ENCODE measurements around the gene ATG4C.
"Not testable (repeated sequence)": the region's sequence is repeated elsewhere in the genome, so short reads cannot be mapped to it uniquely, and the experiment has no call there.

ATG4C gene

GRCh38 chr1:62783736-62784508, at the start of gene ATG4C:
Gene ATG4C, plus strand, starts transcription at chr1:62784132. Its CDS starts 19,655 bp downstream, at chr1:62803787.
- peak; percentile 98 for DNase-seq (ENCODE audit: low read depth)
- H3K4me3 ChIP-seq (ENCODE audit: low read depth, low read length), result peak within 1 kb of the TSS; percentile 91
- no peak for TF ChIP-seq CTCF (IDR thresholded peaks at IDR 0.05; ENCODE audit: control insufficient read depth, extremely low read depth, insufficient read depth)

- no peak for DNase-seq (ENCODE audit: low read depth)
- TF ChIP-seq CTCF (IDR thresholded peaks at IDR 0.05; ENCODE audit: control insufficient read depth, extremely low read depth, insufficient read depth), result no peak
- no peak overlapping the region for H3K4me3 ChIP-seq (ENCODE audit: low read depth, low read length)
Measured at GRCh38 chr1:62735491-62736171, 48.3 kb upstream of the ATG4C start.

- DNase-seq (ENCODE audit: low read depth); H3K4me3 ChIP-seq (ENCODE audit: low read depth, low read length): not testable (repeated sequence)
Measured at GRCh38 chr1:62740701-62741100, 43.2 kb upstream of the ATG4C start.

- DNase-seq (ENCODE audit: low read depth), result no peak
- no peak for TF ChIP-seq CTCF (IDR thresholded peaks at IDR 0.05; ENCODE audit: control insufficient read depth, extremely low read depth, insufficient read depth)
- no peak overlapping the region for H3K4me3 ChIP-seq (ENCODE audit: low read depth, low read length)
Measured at GRCh38 chr1:62744611-62745577, 39.0 kb upstream of the ATG4C start.

- peak; percentile 56 for DNase-seq (ENCODE audit: low read depth)
- no peak overlapping the region for H3K4me3 ChIP-seq (ENCODE audit: low read depth, low read length)
- TF ChIP-seq CTCF (IDR thresholded peaks at IDR 0.05; ENCODE audit: control insufficient read depth, extremely low read depth, insufficient read depth), result peak; percentile 54
Measured at GRCh38 chr1:62746086-62746808, 37.7 kb upstream of the ATG4C start.

GRCh38 chr1:62746809-62747138, 37.2 kb upstream of the ATG4C start:
- H3K4me3 ChIP-seq (ENCODE audit: low read depth, low read length), result no peak overlapping the region
- no peak for TF ChIP-seq CTCF (IDR thresholded peaks at IDR 0.05; ENCODE audit: control insufficient read depth, extremely low read depth, insufficient read depth)
- no peak for DNase-seq (ENCODE audit: low read depth)

Data from LNCaP clone FGC (cell line).